ENCODE results near the gene ZBTB46. TPM values are rescaled to one million over a fixed set of nuclear protein-coding genes. Genes with fewer than 3 reads are reported as not detected.

Gene ZBTB46
- total RNA-seq, 1 donor from 2014 or later = 42.1 TPM

- peaks cover 13% of the 10 kb centered on the region for H3K36me3 Mint-ChIP-seq (ENCODE audit: low read depth, unreplicated experiment)
- DNase-seq (ENCODE audit: low spot score) = no peak
- no peak for TF ChIP-seq CTCF (IDR thresholded peaks at IDR 0.05; ENCODE audit: unreplicated experiment)
- peaks cover 19% of the 10 kb centered on the region for H3K27me3 Mint-ChIP-seq (ENCODE audit: unreplicated experiment)
- no peaks in the 10 kb centered on the region for H3K9me3 Mint-ChIP-seq (ENCODE audit: unreplicated experiment)
- no peak overlapping the region for H3K4me3 Mint-ChIP-seq (ENCODE audit: unreplicated experiment)
- H3K27ac Mint-ChIP-seq (ENCODE audit: unreplicated experiment) = no peak overlapping the region
- H3K4me1 Mint-ChIP-seq (ENCODE audit: unreplicated experiment) = peaks cover 4% of the 10 kb centered on the region
Observed at GRCh38 chr20:63753381-63753780, 77.7 kb downstream of the ZBTB46 start.

- DNase-seq (ENCODE audit: low spot score) = no peak
- peaks cover 4% of the 10 kb centered on the region for H3K4me1 Mint-ChIP-seq (ENCODE audit: unreplicated experiment)
- H3K27ac Mint-ChIP-seq (ENCODE audit: unreplicated experiment) = no peak overlapping the region
- H3K27me3 Mint-ChIP-seq (ENCODE audit: unreplicated experiment) = peaks cover 17% of the 10 kb centered on the region
- no peak overlapping the region for H3K4me3 Mint-ChIP-seq (ENCODE audit: unreplicated experiment)
- TF ChIP-seq CTCF (IDR thresholded peaks at IDR 0.05; ENCODE audit: unreplicated experiment) = no peak
- H3K36me3 Mint-ChIP-seq (ENCODE audit: low read depth, unreplicated experiment) = peaks cover 13% of the 10 kb centered on the region
- H3K9me3 Mint-ChIP-seq (ENCODE audit: unreplicated experiment) = no peaks in the 10 kb centered on the region
Observed at GRCh38 chr20:63752411-63753101, 78.5 kb downstream of the ZBTB46 start.

- Mint-ChIP-seq H3K36me3 (ENCODE audit: low read depth, unreplicated experiment) (peaks cover 12% of the 10 kb centered on the region), H3K27me3 (ENCODE audit: unreplicated experiment) (peaks cover 17% of the 10 kb centered on the region), H3K9me3 (ENCODE audit: unreplicated experiment) (no peaks in the 10 kb centered on the region), H3K4me3 (ENCODE audit: unreplicated experiment) (no peak overlapping the region), H3K27ac (ENCODE audit: unreplicated experiment) (no peak overlapping the region), H3K4me1 (ENCODE audit: unreplicated experiment) (peaks cover 4% of the 10 kb centered on the region)
- no peak for DNase-seq (ENCODE audit: low spot score)
- TF ChIP-seq CTCF (IDR thresholded peaks at IDR 0.05; ENCODE audit: unreplicated experiment) = no peak
Observed at GRCh38 chr20:63751471-63752271, 79.4 kb downstream of the ZBTB46 start.

- H3K9me3 Mint-ChIP-seq (ENCODE audit: unreplicated experiment) = no peaks in the 10 kb centered on the region
- H3K4me1 Mint-ChIP-seq (ENCODE audit: unreplicated experiment) = peaks cover 4% of the 10 kb centered on the region
- no peak for TF ChIP-seq CTCF (IDR thresholded peaks at IDR 0.05; ENCODE audit: unreplicated experiment)
- no peak for DNase-seq (ENCODE audit: low spot score)
- H3K27me3 Mint-ChIP-seq (ENCODE audit: unreplicated experiment) = peaks cover 17% of the 10 kb centered on the region
- H3K36me3 Mint-ChIP-seq (ENCODE audit: low read depth, unreplicated experiment) = peaks cover 9% of the 10 kb centered on the region
- no peak overlapping the region for H3K27ac Mint-ChIP-seq (ENCODE audit: unreplicated experiment)
- no peak overlapping the region for H3K4me3 Mint-ChIP-seq (ENCODE audit: unreplicated experiment)
Observed at GRCh38 chr20:63750807-63751470, 80.1 kb downstream of the ZBTB46 start.

Data from endothelial cell (in vitro differentiated cells).